ENCODE data around the gene LBX1.

Gene LBX1

GRCh38 chr10:101225846-101226421, 3.3 kb downstream of the LBX1 start:
- Histone ChIP-seq H3K4me3 (no peak overlapping the region), H3K27me3 (ENCODE audit: low read depth) (no peaks in the 10 kb centered on the region), H3K9me3 (no peaks in the 10 kb centered on the region), H3K4me1 (peaks cover 7% of the 10 kb centered on the region), H3K36me3 (replicated peaks) (no peaks in the 10 kb centered on the region)
- in situ Hi-C loops (cut with MboI; ENCODE audit: low sequenced_read_pairs): no loop called here
- DNase-seq (ENCODE audit: low spot score in 2 of 2): no peak

GRCh38 chr10:101224910-101225823, 4.1 kb downstream of the LBX1 start:
- H3K9me3 ChIP-seq: no peaks in the 10 kb centered on the region
- no peaks in the 10 kb centered on the region for H3K36me3 ChIP-seq (replicated peaks)
- peak; percentile 18 to 72 for DNase-seq (ENCODE audit: low spot score in 2 of 2)
- H3K4me3 ChIP-seq: peak overlapping the region; percentile 20
- no peaks in the 10 kb centered on the region for H3K27me3 ChIP-seq (ENCODE audit: low read depth)
- H3K4me1 ChIP-seq: no peaks in the 10 kb centered on the region; the same call in 1 of the 2 replicates
- in situ Hi-C loops (cut with MboI; ENCODE audit: low sequenced_read_pairs): no loop called here

- no peak for DNase-seq (ENCODE audit: low spot score in 2 of 2)
- Histone ChIP-seq H3K4me3 (no peak overlapping the region), H3K36me3 (replicated peaks) (no peaks in the 10 kb centered on the region), H3K9me3 (no peaks in the 10 kb centered on the region), H3K4me1 (no peaks in the 10 kb centered on the region; the same call in 1 of the 2 replicates), H3K27me3 (ENCODE audit: low read depth) (no peaks in the 10 kb centered on the region)
- in situ Hi-C loops (cut with MboI; ENCODE audit: low sequenced_read_pairs): no loop called here
These were observed 5.0 kb downstream of the LBX1 start for GRCh38 chr10:101224060-101224909.

DNA sequence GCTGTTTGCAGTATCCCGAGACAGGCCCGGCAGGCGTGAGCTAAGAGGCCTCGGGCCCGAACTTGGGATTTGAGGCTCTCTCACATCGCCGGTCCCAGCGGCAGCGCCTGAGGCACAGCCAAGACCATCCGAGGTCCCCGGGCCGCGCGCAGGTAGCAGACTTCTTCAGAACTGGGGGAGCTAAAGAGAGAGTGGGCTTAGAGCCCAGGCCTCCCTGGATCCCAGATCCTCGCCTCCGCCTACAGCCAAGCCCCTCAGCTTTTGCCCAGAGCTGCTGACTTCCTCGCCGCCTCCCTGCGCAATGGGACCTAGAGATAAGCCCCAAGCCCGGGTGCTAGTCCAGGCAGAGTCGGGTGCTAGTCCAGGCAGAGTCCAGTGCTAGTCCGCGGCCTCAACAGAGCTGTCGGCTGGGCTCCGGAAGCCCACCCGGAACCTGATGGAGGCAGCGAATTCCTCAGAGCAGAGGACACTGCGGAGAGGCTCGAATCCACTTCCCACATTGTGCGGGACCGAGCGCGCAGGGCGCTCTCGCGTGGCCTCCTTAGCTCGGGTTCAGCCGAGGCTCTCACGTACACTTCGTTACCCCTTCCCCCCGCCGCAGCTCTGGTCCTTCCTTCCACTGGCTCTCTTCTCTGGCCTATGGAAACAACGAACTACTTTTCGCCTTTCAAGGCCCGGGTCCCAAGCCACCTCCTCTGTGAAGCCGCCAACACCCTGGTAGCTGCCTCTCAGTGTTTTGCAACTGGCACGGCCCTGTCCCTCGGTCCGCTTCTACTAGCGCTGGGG, 5.8 kb downstream of the LBX1 start:
- in situ Hi-C loops (cut with MboI; ENCODE audit: low sequenced_read_pairs): no loop called here
- Histone ChIP-seq H3K4me3 (no peak overlapping the region), H3K27me3 (ENCODE audit: low read depth) (no peaks in the 10 kb centered on the region), H3K4me1 (no peaks in the 10 kb centered on the region), H3K36me3 (replicated peaks) (no peaks in the 10 kb centered on the region), H3K9me3 (no peaks in the 10 kb centered on the region)
- DNase-seq (ENCODE audit: low spot score in 2 of 2): no peak

- H3K27me3 ChIP-seq (ENCODE audit: low read depth): no peaks in the 10 kb centered on the region
- in situ Hi-C loops (cut with MboI; ENCODE audit: low sequenced_read_pairs): no loop called here
- no peak overlapping the region for H3K4me3 ChIP-seq
- H3K9me3 ChIP-seq: no peaks in the 10 kb centered on the region
- no peaks in the 10 kb centered on the region for H3K36me3 ChIP-seq (replicated peaks)
- no peak for DNase-seq (ENCODE audit: low spot score in 2 of 2)
- H3K4me1 ChIP-seq: no peaks in the 10 kb centered on the region
These were observed 6.5 kb downstream of the LBX1 start for GRCh38 chr10:101222683-101223273.

- Histone ChIP-seq H3K4me1 (no peaks in the 10 kb centered on the region), H3K4me3 (no peak overlapping the region), H3K9me3 (no peaks in the 10 kb centered on the region), H3K27me3 (ENCODE audit: low read depth) (no peaks in the 10 kb centered on the region), H3K36me3 (replicated peaks) (no peaks in the 10 kb centered on the region)
- in situ Hi-C loops (cut with MboI; ENCODE audit: low sequenced_read_pairs): no loop called here
- DNase-seq (ENCODE audit: low spot score in 2 of 2): no peak
These were observed 7.2 kb downstream of the LBX1 start for GRCh38 chr10:101221963-101222531.

GRCh38 chr10:101221549-101221948, 7.7 kb downstream of the LBX1 start:
- Histone ChIP-seq H3K36me3 (replicated peaks) (no peaks in the 10 kb centered on the region), H3K4me1 (no peaks in the 10 kb centered on the region), H3K27me3 (ENCODE audit: low read depth) (no peaks in the 10 kb centered on the region), H3K9me3 (no peaks in the 10 kb centered on the region), H3K4me3 (no peak overlapping the region)
- in situ Hi-C loops (cut with MboI; ENCODE audit: low sequenced_read_pairs): no loop called here
- no peak for DNase-seq (ENCODE audit: low spot score in 2 of 2)

GRCh38 chr10:101219946-101220451, 9.3 kb downstream of the LBX1 start:
- no peaks in the 10 kb centered on the region for H3K9me3 ChIP-seq
- in situ Hi-C loops (cut with MboI; ENCODE audit: low sequenced_read_pairs): no loop called here
- H3K27me3 ChIP-seq (ENCODE audit: low read depth): no peaks in the 10 kb centered on the region
- no peaks in the 10 kb centered on the region for H3K36me3 ChIP-seq (replicated peaks)
- H3K4me3 ChIP-seq: no peak overlapping the region
- DNase-seq (ENCODE audit: low spot score in 2 of 2): no peak
- H3K4me1 ChIP-seq: peaks cover under 1% of the 10 kb centered on the region; the same call in 1 of the 2 replicates

- DNase-seq (ENCODE audit: low spot score in 2 of 2): no peak
- Histone ChIP-seq H3K9me3 (no peaks in the 10 kb centered on the region), H3K27me3 (ENCODE audit: low read depth) (no peaks in the 10 kb centered on the region), H3K4me1 (peaks cover 3% of the 10 kb centered on the region; the same call in 1 of the 2 replicates), H3K4me3 (no peak overlapping the region), H3K36me3 (replicated peaks) (no peaks in the 10 kb centered on the region)
- in situ Hi-C loops (cut with MboI; ENCODE audit: low sequenced_read_pairs): no loop called here
These were observed 9.9 kb downstream of the LBX1 start for GRCh38 chr10:101219139-101219945.

- DNase-seq (ENCODE audit: low spot score in 2 of 2): no peak
- H3K36me3 ChIP-seq (replicated peaks): no peaks in the 10 kb centered on the region
- H3K9me3 ChIP-seq: no peaks in the 10 kb centered on the region
- H3K27me3 ChIP-seq (ENCODE audit: low read depth): no peaks in the 10 kb centered on the region
- H3K4me3 ChIP-seq: no peak overlapping the region
- in situ Hi-C loops (cut with MboI; ENCODE audit: low sequenced_read_pairs): no loop called here
- H3K4me1 ChIP-seq: peaks cover 3% of the 10 kb centered on the region; the same call in 1 of the 2 replicates
These were observed 10.7 kb downstream of the LBX1 start for GRCh38 chr10:101218351-101219138.

DNA sequence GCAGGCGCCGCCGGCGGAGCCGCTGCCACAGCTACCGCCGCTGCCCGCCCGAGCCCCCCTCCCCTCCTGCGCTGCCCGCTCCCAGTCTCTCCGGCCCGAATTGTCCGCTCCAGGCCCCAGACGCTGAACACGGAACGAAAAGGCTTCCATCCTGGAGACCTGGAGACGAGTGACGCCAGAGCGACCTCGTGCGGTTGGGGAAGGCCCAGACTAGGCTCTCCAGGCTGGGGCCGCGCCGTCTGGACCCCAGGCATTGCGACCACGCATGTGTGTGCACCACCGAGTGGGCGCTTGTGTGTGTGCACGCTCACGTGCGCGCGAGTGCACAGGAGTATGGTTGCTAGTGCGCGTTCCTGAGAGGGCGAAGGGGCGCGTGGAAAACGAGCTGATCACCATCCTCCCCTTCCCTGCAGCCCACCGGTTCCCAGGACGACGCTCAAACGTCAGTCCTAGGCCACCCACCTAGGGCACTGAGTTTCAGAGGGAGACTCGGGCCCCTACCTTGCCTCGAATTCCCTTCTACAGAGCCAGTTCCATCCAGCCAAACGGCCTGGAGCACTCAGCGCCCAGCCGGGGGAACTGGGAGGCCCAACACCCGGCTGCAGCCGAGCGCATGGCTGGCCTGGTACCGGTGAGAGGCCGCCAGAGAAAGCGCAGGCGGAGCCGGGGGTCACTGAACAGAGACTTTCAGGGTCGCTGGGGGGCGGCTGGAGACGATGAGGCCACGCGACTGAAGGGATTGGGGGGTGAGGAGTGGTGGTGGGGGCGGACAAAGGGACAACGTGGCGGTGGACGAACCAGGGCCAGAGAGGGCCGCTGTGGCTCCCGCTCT, 11.6 kb downstream of the LBX1 start:
- peak in 1 of 2 experiments; percentile 69 for DNase-seq (ENCODE audit: low spot score in 2 of 2)
- in situ Hi-C loops (cut with MboI; ENCODE audit: low sequenced_read_pairs): no loop called here
- no peaks in the 10 kb centered on the region for H3K36me3 ChIP-seq (replicated peaks)
- H3K27me3 ChIP-seq (ENCODE audit: low read depth): no peaks in the 10 kb centered on the region
- H3K9me3 ChIP-seq: no peaks in the 10 kb centered on the region
- no peak overlapping the region for H3K4me3 ChIP-seq
- H3K4me1 ChIP-seq: peaks cover 3% of the 10 kb centered on the region; the same call in 1 of the 2 replicates
